Ovary (tissue), 9 donors: ENCODE results near the gene CALCA. TPM values are rescaled to one million over a fixed set of nuclear protein-coding genes. Genes with fewer than 3 reads are reported as not detected.

Experiments
- DNase-seq, 5 donors: peaks; one replicate each; pipeline ENCODE4 v3.0.0-alpha.2; 2019 to 2020
- H3K27ac ChIP-seq, 2 donors: fragments of 200-600 bp; one replicate each; pipeline versions ENCODE4 v1.5.1 to v1.8.0; 2019 to 2022
- H3K27me3 ChIP-seq: fragments of 200-600 bp; one replicate; pipeline ENCODE4 v1.8.0; 2022
- H3K36me3 ChIP-seq: fragments of 200-600 bp; sonication (generic); one replicate; pipeline ENCODE4 v1.5.1; 2019
- H3K4me1 ChIP-seq: one replicate; pipeline ENCODE4 v1.8.1; 2013; ENCODE audit warnings: mild to moderate bottlenecking, moderate library complexity; ENCODE audit not compliant: insufficient read depth
- H3K4me3 ChIP-seq: fragments of 200-600 bp; sonication (generic); one replicate; pipeline ENCODE4 v1.5.1; 2017
- H3K9me3 ChIP-seq, 2 donors: fragments of 200-600 bp in 1 of 2; sonication (generic) in 1 of 2; one replicate each; pipeline versions ENCODE4 v1.5.1 to v1.8.1; 2013 to 2019; ENCODE audit warnings: mild to moderate bottlenecking in 1 of 2, moderate library complexity in 1 of 2
- CTCF ChIP-seq, 3 donors: fragments of 450-650 bp in 2 of 3; fragments of 200-600 bp in 1 of 3; IDR thresholded peaks; one replicate each; pipeline versions ENCODE4 v1.5.1 to v1.8.0; 2016 to 2022; ENCODE audit warnings: antibody characterized with exemption in 3 of 3, mild to moderate bottlenecking in 1 of 3
- EP300 ChIP-seq: sonication (generic); formaldehyde crosslinking; IDR thresholded peaks from one replicate; pipeline ENCODE4 v1.6.1; 2017; ENCODE audit warnings: antibody characterized with exemption
- POLR2A ChIP-seq: fragments of 450-650 bp; IDR thresholded peaks from one replicate; pipeline ENCODE4 v1.6.1; 2017; ENCODE audit warnings: antibody characterized with exemption, mild to moderate bottlenecking, moderate library complexity
- WGBS, 3 donors: extraction: QIAGEN DNeasy Blood & Tissue Kit in 1 of 3; methylation state at CpG; one replicate each; pipeline versions ENCODE4 v1.1.5 to v1.1.7; 2013 to 2017; 5-methylcytosine and 5-hydroxymethylcytosine counted together
- intact Hi-C, 4 donors: fragments of 100-400 bp; cut with DNase I; formaldehyde crosslinking; loops; one replicate each; pipeline versions ENCODE4 v1.11.0 to v1.15.1; 2022 to 2023
- polyA plus RNA-seq, 2 donors: library from polyadenylated mRNA; stranded (reverse); fragments of 200-250 nt in 1 of 2; fragments of 350-450 nt in 1 of 2; fragmentation: Illumina TruSeq in 1 of 2; extraction: RNeasy Lipid Tissue Mini Kit (QIAGEN cat#74804) in 1 of 2; gene quantifications; one replicate each; pipeline ENCODE4 v1.2.3, GENCODE V29; 2013 to 2014
- total RNA-seq, 7 donors: library from RNA; depleted of rRNA in 2 of 7; stranded (reverse); fragments of >200 nt in 2 of 7; fragmentation: NEBNext Ultra II Directional in 3 of 7; extraction: Animal tissue kit (Norgen Biotek cat#: 25700) in 3 of 7; gene quantifications; one replicate each; pipeline versions ENCODE4 v1.1.0 to v1.2.4, GENCODE V29; 2016 to 2023
- donor health status: DM: no; HTN: no; CAD: no; lungs with moderate emphysema.
- donor health status: DM: no; HTN: no; CAD: no.
- donor health status: Bipolar disorder and iron deficiency.
- donor health status: DM: yes; HTN: yes; CAD: no.
- donor health status: DM: no; HTN: no; CAD: no.
- donor health status: DM: yes; HTN: yes; CAD: no.

The CALCA gene
- total and polyA plus RNA-seq, 9 donors, result not detected

- Histone ChIP-seq H3K9me3 (no peaks in the 10 kb centered on the region), H3K27me3 (no peaks in the 10 kb centered on the region), H3K4me3 (no peak overlapping the region), H3K4me1 (no peaks in the 10 kb centered on the region), H3K36me3 (no peaks in the 10 kb centered on the region), H3K27ac (no peak overlapping the region)
- DNase-seq, result no peak
- TF ChIP-seq EP300 (no peak), POLR2A (no peak), CTCF (IDR thresholded peaks at IDR 0.05) (no peak)
- WGBS, 3 donors, result 40 to 55% (median 44%) methylated on average over 4 of the region's 4 CpGs
- intact Hi-C loops, result no loop called here
These were observed 22.6 kb downstream of the CALCA start for GRCh38 chr11:14949437-14950147.

GRCh38 chr11:14942745-14943144 is 29.4 kb downstream of the CALCA start:
- H3K4me1 ChIP-seq, result no peaks in the 10 kb centered on the region
- no peak for TF ChIP-seq POLR2A
- TF ChIP-seq EP300, result no peak
- no peak for TF ChIP-seq CTCF (IDR thresholded peaks at IDR 0.05)
- DNase-seq, result no peak
- H3K27me3 ChIP-seq, result no peaks in the 10 kb centered on the region
- H3K36me3 ChIP-seq, result no peaks in the 10 kb centered on the region
- WGBS, 3 donors, result 41 to 61% (median 61%) methylated on average over 3 of the region's 3 CpGs
- intact Hi-C loops, result no loop called here
- no peak overlapping the region for H3K4me3 ChIP-seq
- H3K27ac ChIP-seq, result no peak overlapping the region
- no peaks in the 10 kb centered on the region for H3K9me3 ChIP-seq

GRCh38 chr11:14938936-14939335 is 33.2 kb downstream of the CALCA start:
- intact Hi-C loops, result no loop called here
- no peak for DNase-seq
- TF ChIP-seq POLR2A (no peak), CTCF (IDR thresholded peaks at IDR 0.05) (no peak), EP300 (no peak)
- Histone ChIP-seq H3K27me3 (no peaks in the 10 kb centered on the region), H3K9me3 (no peaks in the 10 kb centered on the region), H3K27ac (no peak overlapping the region), H3K4me1 (no peaks in the 10 kb centered on the region), H3K4me3 (no peak overlapping the region), H3K36me3 (no peaks in the 10 kb centered on the region)
- WGBS, 3 donors, result 28 to 47% (median 38%) methylated on average over 1 of the region's 1 CpG

- WGBS, 3 donors, result 85 to 90% (median 86%) methylated on average over 1 of the region's 1 CpG
- intact Hi-C loops, result no loop called here
- TF ChIP-seq EP300, result no peak
- no peak for TF ChIP-seq CTCF (IDR thresholded peaks at IDR 0.05)
- TF ChIP-seq POLR2A, result no peak
- no peak overlapping the region for H3K27ac ChIP-seq
- no peak for DNase-seq
- H3K4me1 ChIP-seq, result no peaks in the 10 kb centered on the region
- H3K27me3 ChIP-seq, result no peaks in the 10 kb centered on the region
- no peaks in the 10 kb centered on the region for H3K36me3 ChIP-seq
- H3K4me3 ChIP-seq, result no peak overlapping the region
- no peaks in the 10 kb centered on the region for H3K9me3 ChIP-seq
These were observed 37.4 kb downstream of the CALCA start for GRCh38 chr11:14934641-14935351.
